ENCODE results near the gene LRRC8C. TPM values are rescaled to one million over a fixed set of nuclear protein-coding genes. Genes with fewer than 3 reads are reported as not detected.

Gene LRRC8C
- total RNA-seq, 2 experiments from 2014 or later: 28.4 to 30.2 TPM

DNA sequence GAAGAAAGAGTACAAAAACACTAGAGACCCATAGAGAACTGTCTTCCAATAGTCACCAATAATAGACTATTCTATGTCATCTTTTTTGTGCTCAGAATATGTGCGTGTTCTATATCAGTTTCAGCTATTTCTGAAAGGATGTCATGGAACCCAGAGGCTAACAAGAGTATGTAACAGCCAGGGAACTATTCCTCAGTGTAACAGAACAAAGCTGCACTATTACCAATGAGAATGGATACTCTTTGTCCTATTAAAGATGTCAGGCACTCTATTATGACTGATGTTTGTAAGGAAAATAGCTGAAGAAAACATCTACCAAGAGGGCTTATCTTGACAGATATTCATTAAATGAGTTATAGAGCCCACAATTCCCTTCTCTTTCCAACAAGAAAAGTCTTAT lies 8.6 kb upstream of the LRRC8C start:
- intact Hi-C loops (cut with DNase I, micrococcal nuclease): loop anchor here in 1 of 2 experiments (2.0 kb wide), 2 partner anchors 106 to 142 kb away; no protein-coding TSS in a partner anchor
- ATAC-seq (ENCODE audit: poor library complexity) (no peak), DNase-seq (no peak)
- ChIA-PET POLR2A (interaction anchor here (0.7 to 19.3 kb wide), 6 partner anchors 8 to 99 kb away, joined by 3 to 683 read pairs (median 4); partner anchors contain the start of gene LRRC8C), CTCF (interaction anchor here (1.7 to 6.8 kb wide), 3 partner anchors 10 to 139 kb away, joined by 6 to 84 read pairs (median 24); no protein-coding TSS in a partner anchor)
- H3K36me3 ChIP-seq (ENCODE audit: insufficient read depth, low read length): no peaks in the 10 kb centered on the region
- no peak for TF ChIP-seq CTCF (IDR thresholded peaks at IDR 0.05)
- Mint-ChIP-seq H3K9me3 (no peaks in the 10 kb centered on the region), H3K27ac (peak overlapping the region; percentile 23), H3K36me3 (ENCODE audit: low read depth) (peaks cover 40% of the 10 kb centered on the region), H3K27me3 (no peaks in the 10 kb centered on the region), H3K4me3 (no peak overlapping the region), H3K4me1 (ENCODE audit: low read depth) (peaks cover 64% of the 10 kb centered on the region)
- H3K4me3 ChIP-seq (ENCODE audit: low read length): no peak overlapping the region
- H3K9me3 ChIP-seq (ENCODE audit: control insufficient read depth in 1 of 2, insufficient read depth in 1 of 2, low read length in 2 of 2): no peaks in the 10 kb centered on the region
- H3K27me3 ChIP-seq (ENCODE audit: control insufficient read depth in 1 of 2, insufficient read depth in 2 of 2, low read length in 2 of 2): no peaks in the 10 kb centered on the region
- H3K4me1 ChIP-seq (ENCODE audit: insufficient read depth, low read length): peaks cover 18% of the 10 kb centered on the region
- no peak overlapping the region for H3K27ac ChIP-seq (ENCODE audit: low read depth in 1 of 2, low read length in 2 of 2)

DNA sequence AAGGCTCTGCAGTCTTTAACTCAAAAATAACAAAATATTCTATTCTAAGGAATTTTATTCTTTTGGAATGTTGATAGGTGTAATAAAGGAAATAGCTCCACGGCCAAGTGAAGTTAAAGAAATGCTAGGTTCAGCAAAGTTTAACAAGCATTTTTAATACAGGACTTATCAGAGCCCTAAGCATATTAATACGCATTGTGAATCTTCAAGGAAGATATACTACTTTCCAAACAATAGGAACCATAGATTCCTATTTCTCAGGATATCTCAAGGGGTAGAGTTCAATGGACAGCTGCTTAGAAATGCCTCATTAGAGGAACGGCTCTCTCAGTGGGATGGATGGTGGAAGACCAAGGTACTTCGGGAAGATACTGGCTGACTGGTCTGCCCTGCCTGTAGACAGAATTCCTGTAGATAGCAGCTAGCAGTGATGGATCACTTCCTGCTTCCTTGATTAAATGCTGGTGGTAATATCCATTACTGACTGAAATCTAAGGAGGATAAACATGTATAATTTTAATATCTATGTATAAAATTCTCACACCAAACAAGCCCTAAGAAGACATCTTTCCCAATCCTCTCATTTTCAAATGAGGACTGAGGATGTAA lies 8.1 kb upstream of the LRRC8C start:
- no peak for ATAC-seq (ENCODE audit: poor library complexity)
- no peaks in the 10 kb centered on the region for H3K9me3 ChIP-seq (ENCODE audit: control insufficient read depth in 1 of 2, insufficient read depth in 1 of 2, low read length in 2 of 2)
- intact Hi-C loops (cut with DNase I, micrococcal nuclease): loop anchor here in 1 of 2 experiments (2.0 kb wide), 2 partner anchors 106 to 142 kb away; no protein-coding TSS in a partner anchor
- no peak overlapping the region for H3K4me3 ChIP-seq (ENCODE audit: low read length)
- no peak for DNase-seq
- no peaks in the 10 kb centered on the region for H3K36me3 ChIP-seq (ENCODE audit: insufficient read depth, low read length)
- H3K4me1 Mint-ChIP-seq (ENCODE audit: low read depth): peaks cover 67% of the 10 kb centered on the region
- no peak overlapping the region for H3K4me3 Mint-ChIP-seq
- CTCF ChIA-PET: interaction anchor here (1.4 to 6.8 kb wide), 4 partner anchors 11 to 141 kb away, joined by 3 to 84 read pairs (median 15); no protein-coding TSS in a partner anchor
- H3K27ac Mint-ChIP-seq: peak overlapping the region; percentile 53
- no peak overlapping the region for H3K27ac ChIP-seq (ENCODE audit: low read depth in 1 of 2, low read length in 2 of 2)
- POLR2A ChIA-PET: interaction anchor here (0.6 to 19.3 kb wide), 6 partner anchors 8 to 1397 kb away, joined by 3 to 683 read pairs (median 4); partner anchors contain the start of genes LRRC8C and ZNF644
- no peaks in the 10 kb centered on the region for H3K27me3 ChIP-seq (ENCODE audit: control insufficient read depth in 1 of 2, insufficient read depth in 2 of 2, low read length in 2 of 2)
- H3K9me3 Mint-ChIP-seq: no peaks in the 10 kb centered on the region
- TF ChIP-seq CTCF (IDR thresholded peaks at IDR 0.05): no peak
- H3K27me3 Mint-ChIP-seq: no peaks in the 10 kb centered on the region
- peaks cover 38% of the 10 kb centered on the region for H3K36me3 Mint-ChIP-seq (ENCODE audit: low read depth)
- H3K4me1 ChIP-seq (ENCODE audit: insufficient read depth, low read length): peaks cover 22% of the 10 kb centered on the region

DNA sequence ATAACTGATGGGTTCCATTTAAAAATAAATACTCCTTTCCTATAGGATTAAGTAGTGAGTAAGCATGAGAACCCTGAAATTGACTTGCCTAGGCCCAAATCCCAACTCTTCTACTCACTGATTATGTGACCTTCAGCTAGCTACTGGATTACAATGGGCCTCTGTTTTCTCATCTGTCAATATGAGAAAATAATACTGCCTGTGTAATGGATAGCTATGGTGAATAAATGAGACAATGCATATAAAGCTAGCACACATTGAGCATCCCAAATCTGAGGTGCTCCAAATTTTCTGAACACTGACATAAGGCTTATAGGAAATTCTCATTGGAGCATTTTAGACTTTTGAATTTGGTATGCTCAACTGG lies 5.3 kb upstream of the LRRC8C start:
- POLR2A ChIA-PET: interaction anchor here (0.9 to 19.3 kb wide), 7 partner anchors 8 to 135 kb away, joined by 3 to 683 read pairs (median 4); no protein-coding TSS in a partner anchor

More for the DNA sequence above, 5.3 kb upstream of the LRRC8C start:
- Mint-ChIP-seq H3K4me3 (peak overlapping the region; percentile 6), H3K9me3 (no peaks in the 10 kb centered on the region), H3K36me3 (ENCODE audit: low read depth) (peaks cover 39% of the 10 kb centered on the region), H3K4me1 (ENCODE audit: low read depth) (peaks cover 73% of the 10 kb centered on the region), H3K27me3 (no peaks in the 10 kb centered on the region), H3K27ac (peak overlapping the region; percentile 98)
- Histone ChIP-seq H3K27me3 (ENCODE audit: control insufficient read depth in 1 of 2, insufficient read depth in 2 of 2, low read length in 2 of 2) (no peaks in the 10 kb centered on the region), H3K4me1 (ENCODE audit: insufficient read depth, low read length) (peaks cover 39% of the 10 kb centered on the region), H3K27ac (ENCODE audit: low read depth in 1 of 2, low read length in 2 of 2) (peak overlapping the region; percentile 47), H3K4me3 (ENCODE audit: low read length) (no peak overlapping the region), H3K36me3 (ENCODE audit: insufficient read depth, low read length) (no peaks in the 10 kb centered on the region), H3K9me3 (ENCODE audit: control insufficient read depth in 1 of 2, insufficient read depth in 1 of 2, low read length in 2 of 2) (no peaks in the 10 kb centered on the region)
- CTCF ChIA-PET: interaction anchor here (1.4 to 12.3 kb wide), 5 partner anchors 11 to 135 kb away, joined by 3 to 133 read pairs (median 9); no protein-coding TSS in a partner anchor
- ATAC-seq (ENCODE audit: poor library complexity) (no peak), DNase-seq (no peak)
- intact Hi-C loops (cut with DNase I, micrococcal nuclease): no loop called here
- no peak for TF ChIP-seq CTCF (IDR thresholded peaks at IDR 0.05)

All from CD4-positive, alpha-beta T cell (primary cell).